WTC11 (cell line): ENCODE data around the gene DUSP6. TPM values are rescaled to one million over a fixed set of nuclear protein-coding genes. Genes with fewer than 3 reads are reported as not detected.

Source experiments
- ATAC-seq: fragments of 200-7000 bp; cut with Tn5 transposase; 2 replicates; pipeline ENCODE4 v1.10.0; 2021; ENCODE audit warnings: mild to moderate bottlenecking, moderate library complexity
- CTCF ChIA-PET: fragments of 300-600 bp; sonication (Branson Sonifier 250); formaldehyde crosslinking; loops from one replicate; lab custom pipeline; 2021; ENCODE audit warnings: antibody characterized with exemption; lab: Charles Lee
- POLR2A ChIA-PET: fragments of 350-600 bp; sonication (Branson Sonifier 250); formaldehyde crosslinking; loops from one replicate; lab custom pipeline; 2021; ENCODE audit warnings: antibody characterized with exemption; lab: Charles Lee
- DNase-seq: peaks from one replicate; pipeline ENCODE4 v3.0.0; 2021; ENCODE audit warnings: low spot score
- H3K27ac Mint-ChIP-seq: 2 replicates; pipeline ENCODE4 v1.8.0; 2021; ENCODE audit warnings: mixed read lengths
- H3K27me3 Mint-ChIP-seq: 2 replicates; pipeline ENCODE4 v1.8.0; 2021; ENCODE audit warnings: low read depth, mild to moderate bottlenecking, moderate library complexity, mixed read lengths
- H3K36me3 Mint-ChIP-seq: 2 replicates; pipeline ENCODE4 v1.8.0; 2021; ENCODE audit warnings: mixed read lengths
- H3K4me1 Mint-ChIP-seq: 2 replicates; pipeline ENCODE4 v1.8.0; 2022; ENCODE audit warnings: mixed read lengths
- H3K4me3 Mint-ChIP-seq: 2 replicates; pipeline ENCODE4 v1.8.0; 2021; ENCODE audit warnings: mild to moderate bottlenecking, moderate library complexity, mixed read lengths
- H3K9me3 Mint-ChIP-seq: 2 replicates; pipeline ENCODE4 v1.8.0; 2021; ENCODE audit warnings: mixed read lengths
- CDX4 ChIP-seq: fragments of 250-450 bp; sonication (Bioruptor Pico); IDR thresholded peaks from 2 replicates; pipeline ENCODE4 v1.9.0; 2021; ENCODE audit warnings: moderate library complexity, mild to moderate bottlenecking, inconsistent platforms, borderline replicate concordance
- CREB1 ChIP-seq: sonication (generic); formaldehyde crosslinking; IDR thresholded peaks from 2 replicates; pipeline ENCODE4 v1.8.0; 2023; ENCODE audit warnings: mild to moderate bottlenecking, missing genetic modification reagents
- CREM ChIP-seq: sonication (generic); formaldehyde crosslinking; IDR thresholded peaks from 2 replicates; pipeline ENCODE4 v1.8.1; 2022; ENCODE audit warnings: mild to moderate bottlenecking, missing genetic modification reagents, moderate library complexity
- CTCF ChIP-seq: fragments of 200-600 bp; IDR thresholded peaks from 2 replicates; pipeline ENCODE4 v1.8.0; 2022; ENCODE audit warnings: antibody characterized with exemption
- E2F5 ChIP-seq: sonication (generic); formaldehyde crosslinking; IDR thresholded peaks from 2 replicates; pipeline ENCODE4 v1.8.1; 2022; ENCODE audit warnings: mild to moderate bottlenecking, moderate library complexity, missing genetic modification reagents
- ELF4 ChIP-seq: sonication (generic); formaldehyde crosslinking; IDR thresholded peaks from 2 replicates; pipeline ENCODE4 v1.8.1; 2022; ENCODE audit warnings: low read depth, mild to moderate bottlenecking, moderate library complexity, missing genetic modification reagents
- FOXK1 ChIP-seq: sonication (generic); formaldehyde crosslinking; IDR thresholded peaks from 2 replicates; pipeline ENCODE4 v1.8.0; 2022; ENCODE audit warnings: mild to moderate bottlenecking, moderate library complexity, missing genetic modification reagents
- GABPB1 ChIP-seq: sonication (generic); formaldehyde crosslinking; IDR thresholded peaks from 2 replicates; pipeline ENCODE4 v1.8.1; 2023; ENCODE audit warnings: mild to moderate bottlenecking, missing genetic modification reagents
- HMGA2 ChIP-seq: fragments of 250-450 bp; sonication (Bioruptor Pico); IDR thresholded peaks from 2 replicates; pipeline ENCODE4 v1.4.0; 2021; ENCODE audit warnings: mild to moderate bottlenecking, moderate library complexity
- MXD4 ChIP-seq: fragments of 250-450 bp; sonication (Bioruptor Pico); IDR thresholded peaks from 2 replicates; pipeline ENCODE4 v1.8.0; 2021; ENCODE audit warnings: mild to moderate bottlenecking, moderate library complexity, borderline replicate concordance
- NFYB ChIP-seq: sonication (generic); formaldehyde crosslinking; conservative IDR thresholded peaks from 2 replicates; pipeline ENCODE4 v1.8.0; 2022; ENCODE audit warnings: low read depth, missing genetic modification reagents
- NR1H2 ChIP-seq: sonication (generic); formaldehyde crosslinking; IDR thresholded peaks from 2 replicates; pipeline ENCODE4 v1.9.0; 2021; ENCODE audit warnings: mild to moderate bottlenecking, moderate library complexity, missing genetic modification reagents
- SP1 ChIP-seq: sonication (generic); formaldehyde crosslinking; conservative IDR thresholded peaks from 2 replicates; pipeline ENCODE4 v1.8.1; 2022; ENCODE audit warnings: missing genetic modification reagents
- TCF7 ChIP-seq: sonication (generic); formaldehyde crosslinking; IDR thresholded peaks from 2 replicates; pipeline ENCODE4 v1.8.0; 2022; ENCODE audit warnings: mild to moderate bottlenecking, low read depth, missing genetic modification reagents, moderate library complexity
- TP53 ChIP-seq: sonication (generic); formaldehyde crosslinking; IDR thresholded peaks from 2 replicates; pipeline ENCODE4 v1.8.1; 2023; ENCODE audit warnings: mild to moderate bottlenecking, missing genetic modification reagents
- USF1 ChIP-seq: sonication (generic); formaldehyde crosslinking; IDR thresholded peaks from 2 replicates; pipeline ENCODE4 v1.8.0; 2022; ENCODE audit warnings: mild to moderate bottlenecking, missing genetic modification reagents
- ZBTB21 ChIP-seq: sonication (generic); formaldehyde crosslinking; IDR thresholded peaks from 2 replicates; pipeline ENCODE4 v1.8.1; 2023; ENCODE audit warnings: mild to moderate bottlenecking, missing genetic modification reagents, borderline replicate concordance
- ZBTB43 ChIP-seq: sonication (generic); formaldehyde crosslinking; IDR thresholded peaks from 2 replicates; pipeline ENCODE4 v1.8.1; 2023; ENCODE audit warnings: mild to moderate bottlenecking, missing genetic modification reagents
- ZNF232 ChIP-seq: sonication (generic); formaldehyde crosslinking; IDR thresholded peaks from 2 replicates; pipeline ENCODE4 v1.8.0; 2022; ENCODE audit warnings: mild to moderate bottlenecking, missing genetic modification reagents
- ZNF423 ChIP-seq: fragments of 250-450 bp; sonication (Bioruptor Pico); IDR thresholded peaks from 2 replicates; pipeline ENCODE4 v2.1.2; 2022; ENCODE audit warnings: mild to moderate bottlenecking, moderate library complexity
- ZNF425 ChIP-seq: fragments of 250-450 bp; sonication (Bioruptor Pico); conservative IDR thresholded peaks from 2 replicates; pipeline ENCODE4 v1.9.0; 2021; ENCODE audit warnings: mild to moderate bottlenecking
- total RNA-seq: library from RNA; stranded (reverse); gene quantifications from 3 replicates; pipeline ENCODE4 v1.2.3, GENCODE V29; 2021

Gene DUSP6
- total RNA-seq, 1 experiment from 2014 or later, result 245 TPM

GRCh38 chr12:89359615-89360014, 7.3 kb upstream of the DUSP6 start:
- no peak overlapping the region for H3K4me3 Mint-ChIP-seq
- ATAC-seq, result no peak
- POLR2A ChIA-PET, result interaction anchor here (0.8 kb wide), 1 partner anchor 164 kb away, joined by 3 read pairs; no protein-coding TSS in a partner anchor
- DNase-seq, result no peak
- peaks cover 62% of the 10 kb centered on the region for H3K4me1 Mint-ChIP-seq
- CTCF ChIA-PET, result interaction anchor here (0.8 kb wide), 1 partner anchor 14 kb away, joined by 4 read pairs; no protein-coding TSS in a partner anchor
- no peak for TF ChIP-seq CDX4
- no peak for TF ChIP-seq NR1H2
- no peak for TF ChIP-seq ELF4
- no peak for TF ChIP-seq CREB1
- H3K27me3 Mint-ChIP-seq, result peaks cover 26% of the 10 kb centered on the region
- no peak overlapping the region for H3K27ac Mint-ChIP-seq
- no peaks in the 10 kb centered on the region for H3K9me3 Mint-ChIP-seq
- H3K36me3 Mint-ChIP-seq, result no peaks in the 10 kb centered on the region

- CTCF ChIA-PET, result no interaction called here
- no peak overlapping the region for H3K4me3 Mint-ChIP-seq
- H3K9me3 Mint-ChIP-seq, result no peaks in the 10 kb centered on the region
- POLR2A ChIA-PET, result interaction anchor here (1.0 kb wide), 1 partner anchor 93 kb away, joined by 4 read pairs; no protein-coding TSS in a partner anchor
- DNase-seq (no peak), ATAC-seq (no peak)
- no peak overlapping the region for H3K27ac Mint-ChIP-seq
- peaks cover 64% of the 10 kb centered on the region for H3K4me1 Mint-ChIP-seq
- H3K36me3 Mint-ChIP-seq, result no peaks in the 10 kb centered on the region
- TF ChIP-seq SP1 (CRISPR knock-in tag) (no peak), USF1 (CRISPR knock-in tag) (no peak), ZNF425 (CRISPR knock-in tag) (no peak), ZNF423 (CRISPR knock-in tag) (no peak), CREB1 (no peak), TCF7 (CRISPR knock-in tag) (no peak), TP53 (CRISPR knock-in tag) (no peak), ZBTB21 (CRISPR knock-in tag) (no peak), CTCF (no peak)
- peaks cover 26% of the 10 kb centered on the region for H3K27me3 Mint-ChIP-seq
Observed at GRCh38 chr12:89358805-89359204, 6.5 kb upstream of the DUSP6 start.

GRCh38 chr12:89357297-89357730, 5.0 kb upstream of the DUSP6 start:
- CTCF ChIA-PET, result interaction anchor here (1.1 kb wide), 1 partner anchor 338 kb away, joined by 3 read pairs; no protein-coding TSS in a partner anchor
- TF ChIP-seq HMGA2 (CRISPR knock-in tag) (no peak), GABPB1 (CRISPR knock-in tag) (peak; percentile 59; the same call in 1 of the 2 replicates)
- POLR2A ChIA-PET, result interaction anchor here (0.6 to 1.2 kb wide), 2 partner anchors 11 to 18 kb away, joined by 3 to 6 read pairs; no protein-coding TSS in a partner anchor
- no peaks in the 10 kb centered on the region for H3K9me3 Mint-ChIP-seq
- H3K27ac Mint-ChIP-seq, result no peak overlapping the region
- DNase-seq (no peak), ATAC-seq (no peak)
- H3K4me3 Mint-ChIP-seq, result no peak overlapping the region
- no peaks in the 10 kb centered on the region for H3K36me3 Mint-ChIP-seq
- H3K27me3 Mint-ChIP-seq, result peaks cover 28% of the 10 kb centered on the region
- peaks cover 64% of the 10 kb centered on the region for H3K4me1 Mint-ChIP-seq

GRCh38 chr12:89356069-89356665, 3.9 kb upstream of the DUSP6 start:
- CTCF ChIA-PET, result no interaction called here
- no peaks in the 10 kb centered on the region for H3K9me3 Mint-ChIP-seq
- H3K36me3 Mint-ChIP-seq, result peaks cover 5% of the 10 kb centered on the region
- H3K27ac Mint-ChIP-seq, result no peak overlapping the region
- DNase-seq (no peak), ATAC-seq (no peak)
- peaks cover 64% of the 10 kb centered on the region for H3K4me1 Mint-ChIP-seq
- H3K4me3 Mint-ChIP-seq, result peak overlapping the region; percentile 97
- peaks cover 29% of the 10 kb centered on the region for H3K27me3 Mint-ChIP-seq
- POLR2A ChIA-PET, result no interaction called here
- no peak for TF ChIP-seq MXD4 (CRISPR knock-in tag)
- no peak for TF ChIP-seq FOXK1 (CRISPR knock-in tag)
- no peak for TF ChIP-seq CREM
- no peak for TF ChIP-seq E2F5 (CRISPR knock-in tag)
- TF ChIP-seq NFYB (CRISPR knock-in tag), result no peak
- TF ChIP-seq ZBTB43 (CRISPR knock-in tag), result no peak
- TF ChIP-seq ZNF232 (CRISPR knock-in tag), result no peak
